HG03432 (cell line): ENCODE data around the gene TMCC2.
"Not testable (repeated sequence)": the region's sequence is repeated elsewhere in the genome, so short reads cannot be mapped to it uniquely, and the experiment has no call there.

Experiments
- ATAC-seq: cut with Tn5 transposase; IDR thresholded peaks from one replicate; pipeline ENCODE4 v1.9.1; 2021; ENCODE audit warnings: mild to moderate bottlenecking, moderate library complexity; ENCODE audit not compliant: unreplicated experiment

Gene TMCC2

DNA sequence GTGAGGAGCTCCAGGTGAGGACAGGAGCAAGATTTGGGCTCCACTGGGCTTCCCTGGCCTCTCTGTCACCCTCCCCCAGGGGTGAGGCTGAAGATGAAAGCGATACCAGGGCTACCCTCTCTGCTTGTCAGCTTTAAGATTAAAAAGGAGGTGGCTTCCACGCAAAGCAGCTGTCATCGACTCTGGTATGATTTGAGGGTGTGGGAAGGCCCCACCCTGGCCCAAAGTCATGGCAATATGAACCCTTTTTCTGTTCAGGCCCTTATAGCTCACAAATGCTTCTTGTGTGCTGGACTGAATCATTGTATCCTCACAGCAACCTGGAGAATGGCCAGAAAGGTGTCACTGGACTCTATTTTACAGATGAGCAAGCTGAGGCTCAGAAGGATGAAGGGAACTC, 52.2 kb downstream of the TMCC2 start:
- ATAC-seq: no peak

DNA sequence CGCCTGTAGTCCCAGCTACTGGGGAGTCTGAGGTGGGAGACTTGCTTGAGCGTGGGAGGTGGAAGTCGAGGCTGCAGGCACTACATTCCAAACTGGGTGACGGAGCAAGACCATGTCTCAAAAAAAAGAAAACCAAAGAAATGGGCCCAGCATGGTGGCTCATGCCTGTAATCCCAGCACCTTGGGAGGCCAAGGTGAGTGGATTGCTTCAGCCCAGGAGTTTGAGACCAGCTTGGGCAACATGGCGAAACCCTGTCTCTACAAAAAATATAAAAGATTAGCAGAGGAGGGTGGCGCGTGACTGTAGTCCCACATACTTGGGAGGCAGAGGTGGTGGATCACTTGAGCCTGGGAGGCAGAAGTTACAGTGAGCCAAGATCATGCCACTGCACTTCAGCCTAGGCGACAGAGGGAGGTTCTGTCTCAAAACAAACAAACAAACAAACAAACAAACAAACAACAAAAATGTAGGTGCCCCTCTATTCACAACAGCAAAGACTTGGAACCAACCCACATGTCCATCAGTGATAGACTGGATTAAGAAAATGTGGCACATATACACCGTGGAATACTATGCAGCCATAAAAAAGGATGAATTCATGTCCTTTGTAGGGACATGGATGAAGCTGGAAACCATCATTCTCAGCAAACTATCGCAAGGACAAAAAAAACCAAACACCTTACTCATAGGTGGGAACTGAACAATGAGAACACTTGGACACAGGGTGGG, 53.1 kb downstream of the TMCC2 start:
- ATAC-seq: not testable (repeated sequence)

DNA sequence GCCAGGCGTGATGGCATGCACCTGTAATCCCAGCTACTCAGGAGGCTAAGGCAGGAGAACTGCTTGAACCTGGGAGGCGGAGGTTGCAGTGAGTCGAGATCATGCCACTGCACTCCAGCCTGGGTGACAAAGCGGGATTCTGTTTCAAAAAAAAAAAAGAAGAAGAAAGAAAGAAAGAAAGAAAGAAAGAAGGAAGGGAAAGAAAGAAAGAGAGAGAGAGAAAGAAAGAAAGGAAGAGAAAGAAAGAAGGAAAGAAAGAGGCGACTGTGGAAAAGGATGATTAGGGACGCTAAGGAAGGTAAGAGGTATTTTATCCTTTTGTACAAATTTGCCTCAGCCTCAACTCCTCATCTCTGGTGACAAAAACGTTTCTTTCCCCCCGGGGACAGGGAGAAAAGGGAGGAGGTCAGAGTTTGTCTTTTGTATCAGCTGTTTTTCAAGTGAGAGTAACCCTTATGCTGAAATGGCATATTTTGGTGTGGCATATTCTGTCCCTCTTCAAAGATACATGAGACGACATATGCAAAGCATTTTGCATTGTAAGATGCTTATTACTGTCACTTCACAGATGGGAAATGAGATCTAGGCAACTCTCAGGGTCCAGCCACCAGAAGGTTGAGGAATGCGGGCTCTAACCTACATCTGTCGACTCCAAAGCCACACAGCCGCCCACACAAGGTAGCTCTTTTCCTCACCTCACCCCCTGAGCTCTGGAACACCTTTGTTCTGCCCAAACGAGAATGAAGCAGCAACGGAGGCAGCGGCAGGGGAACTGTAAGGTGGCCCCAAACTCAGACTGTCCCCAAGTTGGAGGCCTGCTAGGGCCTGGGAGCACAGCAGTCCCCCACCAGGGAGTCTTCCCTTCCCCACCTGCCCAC, 55.8 kb downstream of the TMCC2 start:
- ATAC-seq: no peak

GRCh38 chr1:205284420-205285144, 56.8 kb downstream of the TMCC2 start:
- no peak for ATAC-seq

GRCh38 chr1:205285381-205286101, 57.8 kb downstream of the TMCC2 start:
- peak; percentile 36 for ATAC-seq

DNA sequence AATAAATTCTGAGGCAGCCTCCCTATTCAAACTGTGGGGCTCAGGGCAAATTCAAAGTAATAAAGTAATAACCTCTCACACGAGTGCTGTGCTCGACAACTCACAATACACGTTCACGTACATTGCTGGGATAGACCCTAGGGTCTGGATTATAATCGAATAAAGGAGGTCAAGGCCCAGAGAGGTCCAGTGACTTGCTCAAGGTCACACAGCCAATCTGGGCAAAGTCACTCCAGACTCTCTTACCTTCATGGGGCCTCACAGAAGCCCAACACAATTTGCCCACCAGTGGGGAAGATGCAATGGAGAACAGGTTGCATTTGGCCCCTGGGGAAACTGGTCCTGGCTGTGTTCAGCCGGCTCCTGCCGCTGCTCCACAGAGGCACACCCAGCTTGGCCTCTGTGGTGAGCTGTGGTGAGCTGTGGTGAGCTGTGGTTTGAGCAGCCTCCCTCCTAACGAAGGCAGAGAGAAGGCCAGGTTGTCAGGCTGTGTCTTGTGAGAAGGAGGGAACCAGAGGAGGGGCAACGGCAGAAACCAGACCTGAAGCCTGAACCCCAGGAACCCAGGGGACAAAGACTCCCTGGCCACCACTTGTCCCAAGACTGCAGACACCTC, 58.7 kb downstream of the TMCC2 start:
- ATAC-seq: peak; percentile 34

DNA sequence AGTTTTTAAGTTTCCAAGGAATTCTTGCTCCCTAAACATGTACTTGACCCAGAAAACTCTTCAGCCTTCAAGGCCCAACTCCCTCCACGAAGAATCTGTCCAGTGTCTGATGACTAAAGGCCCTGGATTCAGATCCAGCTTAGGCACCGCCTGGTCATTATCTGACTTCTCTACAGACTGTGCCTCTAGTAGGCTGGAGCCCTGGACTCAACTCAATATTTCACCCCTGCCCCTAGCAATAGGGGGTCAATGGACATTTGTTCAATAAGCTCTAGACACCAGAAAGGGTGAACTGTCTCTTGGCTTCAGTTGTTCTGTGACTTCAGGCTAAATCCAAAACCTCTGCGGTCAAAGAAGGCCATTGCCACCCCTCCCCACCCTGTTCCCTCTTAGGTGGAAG, 59.3 kb downstream of the TMCC2 start:
- no peak for ATAC-seq

DNA sequence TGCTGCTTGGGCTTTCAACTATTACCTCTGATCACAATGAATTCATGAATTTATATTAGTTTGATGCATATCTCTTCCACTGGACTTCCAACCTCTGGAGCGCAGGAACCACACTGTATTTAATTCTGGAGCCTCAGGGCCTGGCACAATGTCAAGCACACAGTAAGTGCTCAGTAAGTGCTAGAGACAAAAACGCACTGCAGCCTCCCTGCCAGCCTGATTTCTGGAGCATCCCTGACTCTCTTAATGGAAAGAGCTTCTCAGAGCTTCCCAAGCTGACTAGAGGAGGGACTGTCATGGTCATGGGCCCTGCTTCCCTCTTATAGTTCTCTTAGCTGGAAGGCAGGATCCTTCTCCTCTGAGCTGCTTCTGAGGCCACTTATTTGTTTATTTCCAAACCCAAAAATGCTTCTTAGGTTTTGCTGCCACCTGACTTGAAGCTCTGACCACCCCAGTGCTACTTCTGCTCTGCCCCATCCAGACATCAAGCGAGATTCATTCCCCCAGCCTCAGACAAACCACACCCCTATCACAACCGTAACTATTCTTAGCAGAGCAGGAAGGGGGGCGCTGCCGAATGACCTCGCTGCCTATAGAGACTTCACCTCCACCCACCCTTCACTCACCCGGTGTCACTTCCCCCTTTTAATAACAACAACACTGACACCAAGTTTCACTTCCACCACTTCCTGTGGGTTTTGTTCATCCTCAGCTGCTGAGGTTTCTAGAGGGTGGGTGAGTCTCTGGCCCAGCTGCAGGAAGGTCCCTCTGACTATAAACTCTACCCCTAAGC, 60.2 kb downstream of the TMCC2 start:
- peak; percentile 82 for ATAC-seq

DNA sequence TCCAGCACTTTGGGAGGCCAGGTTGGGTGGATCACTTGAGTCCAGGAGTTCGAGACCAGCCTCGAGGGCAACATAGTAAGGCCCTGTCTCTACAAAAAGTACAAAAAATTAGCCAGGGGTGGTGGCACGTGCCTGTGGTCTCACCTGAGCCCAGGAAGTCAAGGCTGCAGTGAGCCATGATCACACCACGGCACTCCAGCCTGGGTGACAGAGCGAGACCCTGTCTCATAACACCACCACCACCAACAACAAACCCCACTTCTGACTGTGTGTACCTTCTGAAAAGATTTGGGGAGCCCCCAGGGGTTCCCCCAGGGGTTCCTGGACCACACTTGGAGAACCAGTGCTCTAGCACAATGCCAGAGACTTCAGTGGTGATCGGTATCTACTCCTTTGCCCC, 63.9 kb downstream of the TMCC2 start:
- ATAC-seq: no peak

DNA sequence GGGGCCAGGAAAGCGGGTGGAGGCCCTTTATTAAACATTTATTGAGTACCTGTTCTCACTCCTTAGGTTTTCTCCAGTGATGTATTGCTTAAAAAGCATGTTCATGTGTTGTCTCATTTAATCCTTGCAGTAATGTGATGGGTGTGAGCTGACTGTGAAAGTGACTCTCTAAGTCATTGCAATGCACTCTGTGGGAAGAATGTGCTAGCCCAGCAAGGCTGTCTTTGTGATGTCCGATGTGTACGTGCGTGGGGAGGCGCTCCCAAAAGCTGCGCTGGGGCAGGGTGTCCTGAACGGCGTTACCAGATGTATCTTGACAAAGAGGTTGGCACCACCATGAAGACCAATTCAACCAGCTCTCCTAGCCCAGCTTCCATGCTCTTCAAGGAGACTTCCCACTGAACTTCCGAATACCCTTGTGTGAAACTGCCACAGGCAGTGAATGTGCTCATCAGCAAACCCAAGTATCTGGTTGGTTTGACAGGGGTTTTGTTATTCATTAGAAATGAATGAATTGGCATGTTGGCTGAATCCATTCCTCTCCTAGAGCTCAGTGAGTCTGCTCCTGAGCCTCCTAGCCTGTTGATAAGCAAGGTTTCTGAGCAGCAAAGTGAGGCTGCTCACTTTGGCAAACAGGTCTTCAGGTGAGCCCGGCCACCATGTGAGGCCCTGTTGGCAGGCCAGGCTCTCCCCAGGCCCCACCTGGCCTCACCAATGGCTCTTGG, 65.8 kb downstream of the TMCC2 start:
- ATAC-seq: no peak

GRCh38 chr1:205294175-205294917, 66.6 kb downstream of the TMCC2 start:
- ATAC-seq: no peak

- ATAC-seq: no peak
These were observed 67.2 kb downstream of the TMCC2 start for GRCh38 chr1:205294934-205295333.

- no peak for ATAC-seq
These were observed 68.4 kb downstream of the TMCC2 start for GRCh38 chr1:205296154-205296553.

DNA sequence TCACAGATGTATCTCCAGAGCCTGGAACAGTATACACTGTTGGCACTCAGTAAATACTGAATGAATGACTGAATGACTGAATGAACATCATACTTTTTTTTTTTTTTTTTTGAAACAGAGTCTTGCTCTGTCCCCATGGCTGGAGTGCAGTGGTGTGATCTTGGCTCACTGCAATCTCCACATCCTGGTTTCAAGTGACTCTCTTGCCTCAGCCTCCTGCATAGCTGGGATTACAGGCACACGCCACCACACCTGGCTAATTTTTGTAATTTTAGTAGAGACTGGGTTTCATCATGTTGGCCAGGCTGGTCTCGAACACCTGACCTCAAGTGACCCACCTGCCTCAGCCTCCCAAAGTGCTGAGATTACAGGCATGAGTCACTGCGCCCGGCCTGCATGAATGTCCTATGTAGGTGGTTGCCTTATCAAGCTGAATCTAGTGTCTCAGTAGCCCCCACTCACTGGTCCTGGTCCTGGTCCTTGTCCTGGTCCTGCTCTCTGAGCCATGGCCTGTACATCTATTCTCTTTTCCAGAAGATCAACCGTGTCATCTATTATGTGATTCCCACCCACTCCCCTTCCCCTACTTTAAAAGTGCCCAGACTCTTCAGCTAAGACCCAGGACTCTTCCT, 69.9 kb downstream of the TMCC2 start:
- ATAC-seq: not testable (repeated sequence)

- no peak for ATAC-seq
These were observed 70.6 kb downstream of the TMCC2 start for GRCh38 chr1:205298191-205298994.

DNA sequence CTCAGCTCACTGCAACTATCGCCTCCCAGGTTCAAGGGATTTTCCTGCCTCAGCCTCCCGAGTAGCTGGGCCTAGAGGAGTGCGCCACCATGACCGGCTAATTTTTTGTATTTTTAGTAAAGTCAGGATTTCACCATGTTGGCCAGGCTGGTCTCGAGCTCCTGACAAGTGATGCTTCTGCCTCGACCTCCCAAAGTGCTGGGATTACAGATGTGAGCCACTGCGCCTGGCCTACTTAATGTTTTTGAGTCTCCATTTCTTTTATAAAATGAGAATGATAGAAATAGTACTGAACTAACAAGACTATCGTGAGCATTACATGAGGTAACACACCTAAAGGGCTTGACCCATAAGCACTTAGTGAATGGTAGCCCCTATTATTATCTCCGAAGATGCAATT, 72.4 kb downstream of the TMCC2 start:
- no peak for ATAC-seq

- ATAC-seq: no peak
These were observed 73.6 kb downstream of the TMCC2 start for GRCh38 chr1:205301205-205301821.
